Stimulated activated CD8-positive, alpha-beta memory T cell treated with anti-CD3 and anti-CD28 coated beads, Interleukin-15, amount 100 ng/mL, for 24 hours (primary cell): ENCODE data around the gene SUFU.

Source experiments
- DNase-seq: peaks from one replicate; pipeline ENCODE4 v3.0.0-alpha.2; 2020; ENCODE audit warnings: low read depth

The SUFU gene

GRCh38 chr10:102641402-102641801, 137.6 kb downstream of the SUFU start:
- DNase-seq = no peak

DNA sequence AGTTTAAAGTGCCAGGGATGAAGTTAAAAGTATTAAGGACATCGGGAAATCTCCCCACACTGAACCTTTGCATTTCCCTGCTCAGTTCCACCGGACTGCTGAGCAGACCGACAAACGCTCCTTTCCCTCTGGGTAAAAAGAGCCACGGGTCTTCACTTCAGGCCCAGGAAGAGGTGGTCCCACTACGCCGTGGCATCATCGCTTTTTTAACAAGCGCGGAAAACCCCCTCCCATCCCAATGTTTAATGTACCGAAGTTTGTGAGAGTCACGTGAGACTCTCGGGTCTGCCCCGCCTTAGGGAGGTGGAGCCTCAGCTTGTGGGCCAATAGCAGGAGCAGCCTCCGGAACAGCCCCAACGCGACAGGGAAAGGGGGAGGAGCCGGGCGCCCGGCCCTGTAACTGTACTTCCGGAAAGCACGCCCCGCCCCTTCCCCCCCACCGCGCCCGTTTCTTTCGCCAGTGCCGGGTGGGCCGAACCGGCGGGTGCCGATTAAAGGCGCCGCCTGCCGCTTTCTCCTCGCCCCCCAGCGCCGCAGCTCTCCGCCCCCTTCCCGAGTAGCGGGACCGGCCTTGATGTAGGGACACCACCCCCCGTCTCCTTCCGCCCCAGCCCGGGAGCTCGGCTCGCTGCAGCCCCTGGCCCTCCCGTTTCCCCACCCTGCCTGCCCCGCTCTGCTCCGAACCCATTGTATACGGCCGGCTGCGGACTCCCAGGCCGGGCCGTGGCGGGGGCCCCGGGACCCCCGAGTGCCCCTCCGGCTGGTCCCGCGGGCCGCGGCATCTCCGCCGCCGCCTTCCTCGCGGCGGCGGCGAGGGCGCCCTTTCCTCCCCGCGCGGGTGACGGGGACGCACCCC, 138.3 kb downstream of the SUFU start:
- DNase-seq = peak; percentile 93

GRCh38 chr10:102642736-102643335, 139.1 kb downstream of the SUFU start:
- no peak for DNase-seq

DNA sequence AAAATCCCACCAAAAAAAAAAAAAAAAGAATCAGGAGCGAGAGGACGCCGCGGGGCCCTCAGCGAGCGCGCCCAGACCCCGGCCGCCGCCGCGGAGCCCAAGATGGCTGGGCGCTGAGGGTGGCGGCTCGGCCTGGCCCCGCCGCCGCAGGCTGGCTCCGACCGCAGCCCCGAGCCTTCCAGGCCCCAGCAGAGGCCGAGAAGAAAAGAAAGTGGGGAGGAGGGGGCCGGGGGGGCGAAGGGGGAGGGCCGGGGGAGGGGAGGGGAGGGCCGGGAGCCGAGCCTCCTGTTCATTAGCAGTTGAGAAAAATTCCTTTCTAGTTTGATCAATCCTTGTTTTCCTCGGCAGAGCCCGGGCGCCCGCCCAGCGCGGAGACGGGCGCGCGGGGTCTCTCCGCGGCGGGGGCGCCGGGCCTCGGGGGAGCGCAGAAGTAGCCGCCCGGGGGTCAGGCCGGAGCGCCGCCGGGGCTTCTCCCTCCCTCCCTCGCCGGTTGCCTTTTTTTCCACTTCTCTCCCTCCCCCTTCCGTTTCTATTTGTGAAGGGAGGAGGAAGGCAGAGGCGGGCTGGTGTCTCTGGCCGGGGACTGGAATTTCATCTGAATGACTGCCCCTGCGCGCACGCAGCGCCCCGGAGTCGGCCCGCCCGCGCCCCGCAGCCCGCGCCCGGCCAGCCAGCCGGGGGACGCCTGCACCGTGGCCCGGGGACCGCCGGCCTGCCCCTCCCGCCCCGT, 139.7 kb downstream of the SUFU start:
- DNase-seq = no peak

DNA sequence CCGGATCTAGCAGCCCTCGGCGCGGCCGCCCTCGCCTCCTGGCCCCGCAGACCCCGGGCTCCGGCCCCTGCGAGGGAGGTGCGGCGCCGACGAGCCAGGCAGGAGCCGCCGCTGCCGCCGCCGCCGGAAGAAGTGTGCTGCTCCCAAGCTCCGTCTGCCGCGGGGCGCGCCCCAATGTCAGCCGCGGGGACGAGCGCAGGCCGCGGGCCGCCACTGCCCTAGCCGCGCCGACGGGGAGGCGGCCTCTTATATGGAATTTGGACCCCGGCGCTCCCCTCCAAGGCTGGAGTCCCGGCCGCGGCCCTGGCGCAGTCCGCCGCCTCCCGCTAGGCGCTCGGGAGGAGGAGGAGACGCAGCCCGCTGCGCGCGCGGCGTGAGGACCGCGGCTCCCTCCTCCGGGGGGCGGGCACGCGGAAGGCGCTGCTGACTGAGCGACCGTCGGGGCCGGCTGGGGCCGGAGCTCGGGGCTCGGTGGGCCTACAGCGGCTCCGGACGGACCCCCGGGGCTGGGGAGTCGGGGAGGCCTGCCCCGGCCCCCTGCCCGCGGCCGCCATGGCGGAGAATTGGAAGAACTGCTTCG, 140.4 kb downstream of the SUFU start, which contains the start of gene TRIM8:
TRIM8 (plus strand) TSS at position 414 of the 580 bp plus-strand sequence; CDS start at position 553, 139 bp downstream.
- no peak for DNase-seq

DNA sequence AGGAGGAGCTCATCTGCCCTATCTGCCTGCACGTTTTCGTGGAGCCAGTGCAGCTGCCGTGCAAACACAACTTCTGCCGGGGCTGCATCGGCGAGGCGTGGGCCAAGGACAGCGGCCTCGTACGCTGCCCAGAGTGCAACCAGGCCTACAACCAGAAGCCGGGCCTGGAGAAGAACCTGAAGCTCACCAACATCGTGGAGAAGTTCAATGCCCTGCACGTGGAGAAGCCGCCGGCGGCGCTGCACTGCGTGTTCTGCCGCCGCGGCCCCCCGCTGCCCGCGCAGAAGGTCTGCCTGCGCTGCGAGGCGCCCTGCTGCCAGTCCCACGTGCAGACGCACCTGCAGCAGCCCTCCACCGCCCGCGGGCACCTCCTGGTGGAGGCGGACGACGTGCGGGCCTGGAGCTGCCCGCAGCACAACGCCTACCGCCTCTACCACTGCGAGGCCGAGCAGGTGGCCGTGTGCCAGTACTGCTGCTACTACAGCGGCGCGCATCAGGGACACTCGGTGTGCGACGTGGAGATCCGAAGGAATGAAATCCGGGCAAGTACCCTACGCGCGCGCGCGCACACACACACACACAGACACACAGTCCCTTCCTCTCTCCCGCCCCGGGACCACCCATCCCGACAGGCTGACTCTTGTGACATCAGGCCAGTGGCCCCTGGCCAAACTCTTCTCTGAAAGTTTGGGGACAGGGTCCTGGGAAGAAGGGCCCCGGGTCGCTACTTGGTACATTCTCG, 141.0 kb downstream of the SUFU start:
- no peak for DNase-seq

- no peak for DNase-seq
Measured at GRCh38 chr10:102645388-102645740, 141.6 kb downstream of the SUFU start.

- DNase-seq = peak; percentile 44
Measured at GRCh38 chr10:102645741-102646609, 142.2 kb downstream of the SUFU start.

GRCh38 chr10:102646610-102647442, 143.1 kb downstream of the SUFU start:
- DNase-seq = no peak

- DNase-seq = no peak
Measured at GRCh38 chr10:102647443-102648268, 143.9 kb downstream of the SUFU start.

DNA sequence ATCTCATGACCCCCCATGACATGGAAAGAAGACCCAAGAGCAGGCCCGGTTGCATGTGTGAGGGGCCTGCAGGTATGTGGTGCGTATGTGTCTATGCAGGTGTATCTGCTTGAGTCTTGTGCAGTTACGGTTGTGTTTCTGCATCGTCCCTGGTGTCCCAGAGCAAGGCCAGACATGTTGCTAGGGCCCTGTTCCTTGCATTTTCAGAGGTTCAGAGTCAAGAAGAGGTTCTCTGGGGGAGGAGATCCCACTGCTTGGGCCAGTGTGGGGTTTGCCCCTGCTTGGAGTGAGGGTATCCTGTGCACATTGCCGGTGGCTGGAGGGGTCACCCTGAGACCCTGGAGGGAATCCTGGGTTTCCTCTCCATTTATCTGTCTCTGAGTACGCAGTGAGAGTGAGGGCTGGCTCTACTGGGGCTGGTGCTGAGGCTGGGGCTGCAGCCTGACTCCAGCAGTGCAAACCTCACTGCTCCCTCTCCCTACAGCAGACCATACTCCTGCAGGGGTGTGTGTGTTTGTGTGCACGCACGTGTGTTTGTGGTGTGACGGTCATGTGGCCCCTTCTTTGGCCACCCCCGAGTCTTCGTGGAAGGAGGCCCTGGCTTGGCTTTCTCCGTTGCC, 144.6 kb downstream of the SUFU start:
- DNase-seq = no peak

DNA sequence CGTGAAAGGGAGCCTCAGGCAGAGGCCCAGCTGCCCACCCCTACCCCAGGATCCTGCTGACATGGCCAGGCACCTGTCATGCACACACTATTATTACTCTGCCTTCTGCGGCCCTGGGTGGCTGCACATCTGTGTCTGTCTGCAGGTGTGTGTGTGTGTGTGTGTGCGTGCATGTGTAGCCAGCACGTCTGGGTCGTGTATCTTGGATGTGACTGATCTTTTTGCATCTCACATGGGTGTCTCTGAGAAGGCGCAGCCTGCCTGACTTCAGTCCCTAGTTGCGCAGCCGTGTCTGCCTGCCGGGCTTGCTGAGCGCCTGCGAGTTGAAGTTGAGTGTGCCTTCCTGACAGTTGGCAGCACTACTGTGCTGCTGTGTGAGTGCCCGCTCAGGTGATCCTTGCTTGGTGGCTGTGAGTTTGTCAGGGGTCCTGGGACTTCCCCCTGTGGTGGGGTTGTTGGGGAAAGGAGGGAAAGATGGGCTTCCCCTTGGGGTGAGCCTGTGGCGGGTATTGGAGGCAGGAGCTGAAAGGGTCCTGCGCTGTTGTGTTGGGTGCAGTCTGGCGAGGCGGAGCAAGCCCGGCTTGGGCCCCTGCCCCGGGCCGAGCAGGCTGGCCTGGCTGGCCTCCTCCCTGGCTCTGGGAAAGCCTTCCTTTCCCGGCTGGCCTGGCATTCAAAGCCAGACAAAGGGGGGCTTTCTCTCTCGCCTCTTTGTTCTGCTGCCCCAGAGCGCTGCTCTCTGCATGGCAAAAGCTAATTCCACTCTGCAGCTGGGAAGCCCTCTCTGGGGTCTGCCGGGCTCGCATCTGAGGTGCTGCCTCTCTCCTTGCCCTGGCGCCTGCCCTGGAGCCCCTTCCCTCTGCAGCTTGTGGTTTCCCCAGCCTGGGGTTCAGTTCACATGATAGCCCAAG, 145.4 kb downstream of the SUFU start:
- DNase-seq = no peak

- no peak for DNase-seq
Measured at GRCh38 chr10:102649797-102650654, 146.3 kb downstream of the SUFU start.

- DNase-seq = no peak
Measured at GRCh38 chr10:102650655-102651454, 147.1 kb downstream of the SUFU start.

DNA sequence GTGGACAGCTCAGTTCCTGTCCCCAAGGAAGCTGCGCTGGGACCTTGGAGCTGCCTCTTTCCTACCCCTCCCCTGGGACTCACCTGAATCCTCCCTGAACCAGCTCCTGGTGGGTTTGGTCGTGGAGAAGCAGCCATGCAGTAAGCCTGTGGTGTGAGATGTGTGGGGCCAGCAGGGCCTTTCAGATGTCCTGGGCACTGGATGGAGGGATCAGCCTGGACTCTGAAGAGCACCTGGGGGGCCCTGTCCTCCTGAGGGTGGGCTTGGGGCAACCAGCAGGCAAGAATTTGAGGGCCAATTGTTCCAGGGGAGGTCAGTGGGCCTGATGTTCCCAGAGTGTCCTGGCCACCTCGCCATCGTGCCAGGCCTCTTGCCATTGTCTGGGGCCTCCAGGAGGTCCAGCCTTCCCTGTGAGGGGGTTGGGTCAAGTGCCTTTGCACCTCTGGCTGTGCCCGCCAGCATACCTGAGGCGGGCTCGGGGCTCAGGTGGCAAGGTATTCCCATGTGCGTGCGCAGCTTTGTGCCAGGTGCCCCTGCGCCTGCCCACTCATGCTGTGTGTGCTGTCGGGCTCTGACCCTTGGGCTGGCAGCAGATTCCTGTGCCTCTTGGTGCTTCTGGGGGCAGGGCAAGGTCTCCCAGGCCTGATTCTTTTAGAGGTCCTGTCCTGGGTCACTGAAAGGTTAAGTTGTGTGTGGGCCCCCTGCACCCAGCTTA, 147.8 kb downstream of the SUFU start:
- no peak for DNase-seq
